ENCODE measurements around the gene VPS33B.

GRCh38 chr15:90994059-90994416 is 28.4 kb downstream of the VPS33B start:
- no peak for TF ChIP-seq EZH2 (IDR thresholded peaks at IDR 0.05)
- no peak for TF ChIP-seq POLR2AphosphoS5 (IDR thresholded peaks at IDR 0.05; ENCODE audit: borderline replicate concordance, low read depth, low read length)

All from SK-N-MC (cell line).